Astrocyte (in vitro differentiated cells and primary cell): ENCODE measurements around the gene CPT1A. TPM values are rescaled to one million over a fixed set of nuclear protein-coding genes. Genes with fewer than 3 reads are reported as not detected.
A peak's percentile ranks its signal among the peaks of the same experiment; 100 is the strongest.

Experiments
- DNase-seq: peaks from one replicate; pipeline ENCODE4 v3.0.0-alpha.2; 2010; ENCODE audit warnings: low read depth
- FAIRE-seq: peaks from 2 replicates; lab custom pipeline; 2011; peaks lifted over from hg19 to GRCh38; lab: Jason Lieb, UNC
- H2AFZ ChIP-seq: 2 replicates; pipeline ENCODE4 v1.6.0; 2012; ENCODE audit warnings: low read depth, low read length, inconsistent platforms
- H3K27ac ChIP-seq: 2 replicates; pipeline ENCODE4 v1.5.1; 2011; ENCODE audit warnings: low read depth, low read length, inconsistent platforms
- H3K27me3 ChIP-seq: 2 replicates; pipeline ENCODE4 v1.6.0; 2011; ENCODE audit warnings: low read length, inconsistent platforms; ENCODE audit not compliant: insufficient read depth
- H3K36me3 ChIP-seq: 2 replicates; pipeline ENCODE4 v1.5.1; 2011; ENCODE audit warnings: low read length, inconsistent platforms; ENCODE audit not compliant: insufficient read depth
- H3K4me1 ChIP-seq: 2 replicates; pipeline ENCODE4 v1.5.1; 2011; ENCODE audit warnings: low read length, inconsistent platforms; ENCODE audit not compliant: insufficient read depth
- H3K4me2 ChIP-seq: 2 replicates; pipeline ENCODE4 v1.6.0; 2012; ENCODE audit warnings: low read length, inconsistent platforms
- H3K4me3 ChIP-seq: 2 replicates; pipeline ENCODE4 v1.5.1; 2011; ENCODE audit warnings: low read depth, mild to moderate bottlenecking, low read length, inconsistent platforms; ENCODE audit not compliant: insufficient read depth
- H3K79me2 ChIP-seq: 2 replicates; pipeline ENCODE4 v1.6.0; 2012; ENCODE audit warnings: mild to moderate bottlenecking, low read length, inconsistent platforms; ENCODE audit not compliant: insufficient read depth
- H3K9ac ChIP-seq: 2 replicates; pipeline ENCODE4 v1.6.0; 2012; ENCODE audit warnings: mild to moderate bottlenecking, low read length, inconsistent platforms
- H3K9me3 ChIP-seq: 2 replicates; pipeline ENCODE4 v1.5.1; 2012; ENCODE audit warnings: low read depth, mild to moderate bottlenecking, low read length, inconsistent platforms; ENCODE audit not compliant: insufficient read depth
- H4K20me1 ChIP-seq: 2 replicates; pipeline ENCODE4 v1.6.0; 2012; ENCODE audit warnings: low read length, inconsistent platforms; ENCODE audit not compliant: insufficient read depth
- H3K27ac Mint-ChIP-seq: one replicate; pipeline ENCODE4 v1.8.0; 2021; ENCODE audit warnings: mild to moderate bottlenecking, mixed read lengths; ENCODE audit not compliant: unreplicated experiment
- H3K27me3 Mint-ChIP-seq: one replicate; pipeline ENCODE4 v1.8.0; 2021; ENCODE audit warnings: low read depth, mixed read lengths; ENCODE audit not compliant: unreplicated experiment
- H3K36me3 Mint-ChIP-seq: one replicate; pipeline ENCODE4 v1.8.0; 2021; ENCODE audit warnings: low read depth, mixed read lengths; ENCODE audit not compliant: unreplicated experiment
- H3K4me1 Mint-ChIP-seq: one replicate; pipeline ENCODE4 v1.8.0; 2021; ENCODE audit warnings: low read depth, mixed read lengths; ENCODE audit not compliant: unreplicated experiment
- H3K4me3 Mint-ChIP-seq: one replicate; pipeline ENCODE4 v1.8.0; 2021; ENCODE audit warnings: mild to moderate bottlenecking, moderate library complexity, mixed read lengths; ENCODE audit not compliant: unreplicated experiment
- H3K9me3 Mint-ChIP-seq: one replicate; pipeline ENCODE4 v1.8.0; 2021; ENCODE audit warnings: mild to moderate bottlenecking, mixed read lengths; ENCODE audit not compliant: unreplicated experiment
- CTCF ChIP-seq: IDR thresholded peaks from 2 replicates; pipeline ENCODE4 v1.5.1; 2011; ENCODE audit warnings: low read depth, mild to moderate bottlenecking, inconsistent platforms, low read length, moderate library complexity; ENCODE audit not compliant: insufficient read depth
- EZH2 ChIP-seq: IDR thresholded peaks from 2 replicates; pipeline ENCODE4 v1.6.1; 2012; ENCODE audit warnings: mild to moderate bottlenecking, low read length, inconsistent platforms; ENCODE audit not compliant: insufficient read depth
- total RNA-seq: library from RNA; stranded (reverse); gene quantifications from 2 replicates; pipeline ENCODE4 v1.2.1, GENCODE V29; 2021

The CPT1A gene
- total RNA-seq, 1 donor from 2014 or later, result 2.3 TPM

DNA sequence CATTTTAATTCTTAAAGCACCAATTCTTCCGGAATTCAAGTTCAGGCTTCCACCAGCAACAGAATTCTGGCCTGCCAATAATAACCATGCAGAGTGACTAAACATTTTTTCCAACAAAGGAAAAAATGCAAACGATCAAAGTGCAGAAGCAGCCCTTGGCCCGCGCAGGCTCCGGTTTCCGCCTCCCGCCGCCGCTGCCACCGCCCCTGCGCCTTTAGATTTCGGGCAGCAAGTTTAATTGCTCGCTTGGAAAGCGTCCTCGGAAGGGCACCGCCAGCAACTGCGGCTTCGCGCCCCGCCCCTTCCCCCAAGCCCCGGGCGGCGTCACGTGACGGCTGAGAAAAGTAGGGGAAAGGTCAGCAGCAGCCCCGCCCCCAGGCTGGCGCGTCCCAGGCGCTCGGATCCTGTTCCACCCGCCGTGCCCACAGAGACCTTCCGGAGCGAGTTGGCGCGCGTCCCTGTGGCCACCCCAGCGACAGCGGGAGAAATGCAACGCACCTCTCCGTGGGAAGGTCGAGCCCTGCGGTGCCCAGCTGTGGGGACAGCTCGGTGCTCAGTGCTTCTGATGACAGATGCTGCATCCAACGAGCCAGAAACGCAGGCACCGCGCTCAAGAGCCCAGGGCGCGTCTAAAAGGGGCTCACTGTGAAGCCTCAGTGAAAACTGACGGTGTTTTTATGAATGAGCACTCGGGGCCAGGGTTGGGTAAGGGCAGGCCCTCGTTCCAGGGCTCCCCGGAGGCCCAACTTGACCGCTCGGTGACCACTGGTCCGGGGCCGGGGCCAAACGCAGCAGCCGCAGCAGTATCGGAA is 2.5 kb downstream of the CPT1A start:
- H3K27ac Mint-ChIP-seq, result peak overlapping the region; percentile 66
- peaks cover 39% of the 10 kb centered on the region for H3K27me3 Mint-ChIP-seq
- H3K4me3 Mint-ChIP-seq, result peak overlapping the region; percentile 76
- H3K79me2 ChIP-seq, result peaks cover 7% of the 10 kb centered on the region
- H3K4me1 Mint-ChIP-seq, result peaks cover 7% of the 10 kb centered on the region
- no peaks in the 10 kb centered on the region for H3K9me3 ChIP-seq
- peak overlapping the region; percentile 55 for H3K4me3 ChIP-seq
- no peaks in the 10 kb centered on the region for H3K9me3 Mint-ChIP-seq
- peaks cover 6% of the 10 kb centered on the region for H4K20me1 ChIP-seq
- H3K4me2 ChIP-seq, result peak overlapping the region; percentile 84
- FAIRE-seq (no peak), DNase-seq (peak; percentile 79)
- TF ChIP-seq CTCF, result no peak
- no peak for TF ChIP-seq EZH2
- peak overlapping the region; percentile 62 for H3K27ac ChIP-seq
- H2AFZ ChIP-seq, result peak overlapping the region; percentile 71
- H3K36me3 ChIP-seq, result no peaks in the 10 kb centered on the region
- peak overlapping the region; percentile 70 for H3K9ac ChIP-seq
- H3K4me1 ChIP-seq, result peaks cover 35% of the 10 kb centered on the region
- no peaks in the 10 kb centered on the region for H3K36me3 Mint-ChIP-seq
- peaks cover 22% of the 10 kb centered on the region for H3K27me3 ChIP-seq

DNA sequence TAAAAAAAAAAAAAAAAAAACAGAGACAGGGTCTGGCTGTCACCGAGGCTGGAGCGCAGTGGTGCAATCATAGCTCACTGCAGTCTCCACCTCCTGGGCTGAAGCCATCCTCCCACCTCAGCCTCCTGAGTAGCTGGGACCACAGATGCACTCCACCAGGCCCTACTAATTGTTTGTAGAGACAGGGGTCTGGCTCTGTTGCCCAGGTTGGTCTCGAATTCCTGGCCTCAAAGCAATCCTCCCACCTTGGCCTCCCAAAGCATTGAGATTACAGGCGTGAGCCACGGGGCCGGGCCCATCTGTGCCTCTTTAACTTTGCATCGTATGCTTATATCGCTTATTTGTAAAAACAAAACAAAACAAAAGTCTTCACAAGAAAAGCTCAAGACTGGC is 3.1 kb downstream of the CPT1A start:
- Mint-ChIP-seq H3K27ac (peak overlapping the region; percentile 66), H3K4me3 (peak overlapping the region; percentile 76), H3K36me3 (no peaks in the 10 kb centered on the region), H3K27me3 (peaks cover 34% of the 10 kb centered on the region), H3K9me3 (no peaks in the 10 kb centered on the region), H3K4me1 (peaks cover 7% of the 10 kb centered on the region)
- Histone ChIP-seq H3K79me2 (peaks cover 7% of the 10 kb centered on the region), H3K4me3 (peak overlapping the region; percentile 55), H3K27ac (peak overlapping the region; percentile 62), H3K4me1 (peaks cover 31% of the 10 kb centered on the region), H3K4me2 (peak overlapping the region; percentile 84), H3K27me3 (peaks cover 17% of the 10 kb centered on the region), H2AFZ (peak overlapping the region; percentile 70), H4K20me1 (peaks cover 6% of the 10 kb centered on the region), H3K36me3 (no peaks in the 10 kb centered on the region), H3K9me3 (no peaks in the 10 kb centered on the region), H3K9ac (peak overlapping the region; percentile 70)
- TF ChIP-seq CTCF (no peak), EZH2 (no peak)
- FAIRE-seq, result no peak
- DNase-seq, result no peak
